H1 (cell line): ENCODE results near the gene C16orf54.

Source experiments
- CEBPB ChIP-seq: IDR thresholded peaks from 2 replicates; pipeline ENCODE4 v1.6.1; 2012; ENCODE audit warnings: low read depth, low read length
- EP300 ChIP-seq, 2 experiments: IDR thresholded peaks; 1 replicate in 1 of 2; 2 replicates in 1 of 2; pipeline ENCODE4 v1.6.1; 2011 to 2012; ENCODE audit warnings: low read depth in 2 of 2, low read length in 2 of 2, mild to moderate bottlenecking in 2 of 2, borderline replicate concordance in 1 of 2, inconsistent platforms in 1 of 2, moderate library complexity in 1 of 2
- EZH2 ChIP-seq: fragments of 200-600 bp; sonication (generic); IDR thresholded peaks from 2 replicates; pipeline ENCODE4 v1.7.1; 2012; ENCODE audit warnings: low read depth, mild to moderate bottlenecking, moderate library complexity, low read length, inconsistent platforms; ENCODE audit not compliant: severe bottlenecking
- JUND ChIP-seq: IDR thresholded peaks from 2 replicates; pipeline ENCODE4 v1.6.1; 2011; ENCODE audit warnings: mild to moderate bottlenecking, improper control_type of control experiment, low read length
- KDM1A ChIP-seq: fragments of 200-600, 300-600 bp; sonication (generic); IDR thresholded peaks from 2 replicates; pipeline ENCODE4 v1.7.1; 2016; ENCODE audit warnings: mild to moderate bottlenecking, low read length, borderline replicate concordance
- PHF8 ChIP-seq: fragments of 200-600 bp; sonication (generic); conservative IDR thresholded peaks from 2 replicates; pipeline ENCODE4 v1.7.1; 2012; ENCODE audit warnings: low read depth, mild to moderate bottlenecking, inconsistent platforms, low read length, moderate library complexity
- POLR2A ChIP-seq, 2 experiments: IDR thresholded peaks; 1 replicate in 1 of 2; 2 replicates in 1 of 2; pipeline ENCODE4 v1.6.1; 2011; ENCODE audit warnings: low read depth in 2 of 2, low read length in 2 of 2, mild to moderate bottlenecking in 2 of 2; ENCODE audit errors: control extremely low read depth in 1 of 2
- SP1 ChIP-seq: IDR thresholded peaks from 2 replicates; pipeline ENCODE4 v1.6.1; 2011; ENCODE audit warnings: low read depth, low read length
- YY1 ChIP-seq: IDR thresholded peaks from 2 replicates; pipeline ENCODE4 v1.6.1; 2011; ENCODE audit warnings: low read depth, mild to moderate bottlenecking, low read length
- ZNF274 ChIP-seq: IDR thresholded peaks from 2 replicates; pipeline ENCODE4 v1.7.0; 2012; ENCODE audit warnings: low read length, borderline replicate concordance; ENCODE audit errors: extremely low read depth
- TF ChIP-seq, protein P1 (sequence below), 3 experiments: IDR thresholded peaks; 1 replicate in 2 of 3; 2 replicates in 1 of 3; pipeline versions ENCODE4 v1.5.1 to v1.6.1; 2011; ENCODE audit warnings: low read length in 3 of 3, mild to moderate bottlenecking in 3 of 3, inconsistent platforms in 2 of 3, low read depth in 1 of 3, moderate library complexity in 1 of 3; ENCODE audit not compliant: insufficient read depth in 1 of 3; ENCODE audit errors: control extremely low read depth in 1 of 3
- TF ChIP-seq, protein P2 (sequence below): IDR thresholded peaks from 2 replicates; pipeline ENCODE4 v1.6.1; 2012; ENCODE audit warnings: inconsistent platforms

DNA sequence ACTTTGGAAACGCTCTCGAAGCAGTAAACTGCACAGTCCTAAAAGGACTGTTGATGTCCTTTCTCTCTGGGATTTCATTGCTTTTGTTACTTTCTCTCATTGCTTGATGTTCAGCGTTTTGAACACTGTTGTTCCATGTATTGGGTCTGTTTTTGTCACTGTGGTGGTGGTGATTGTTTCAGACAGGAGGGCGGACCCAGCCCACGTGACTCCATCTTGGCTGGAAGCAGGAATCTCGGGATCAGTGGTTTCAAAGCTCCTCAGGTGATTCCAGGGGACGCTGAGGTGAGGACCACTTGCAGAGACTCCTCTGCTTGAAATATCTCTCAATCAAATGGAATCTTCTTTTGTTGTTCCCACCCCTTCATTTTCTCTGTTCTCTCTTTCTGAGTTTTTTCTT lies 18.3 kb downstream of the C16orf54 start:
- TF ChIP-seq EZH2 (no peak), ZNF274 (no peak), EP300 (IDR thresholded peaks at IDR 0.05; ENCODE audit: borderline replicate concordance in 1 of 2, low read depth in 2 of 2, low read length in 2 of 2) (no peak), CEBPB (no peak), JUND (no peak), KDM1A (no peak), POLR2A (IDR thresholded peaks at IDR 0.05; ENCODE audit: control extremely low read depth in 1 of 2, low read depth in 2 of 2, low read length in 2 of 2) (no peak), SP1 (no peak), YY1 (no peak), PHF8 (no peak)
- TF ChIP-seq, protein P1, sequence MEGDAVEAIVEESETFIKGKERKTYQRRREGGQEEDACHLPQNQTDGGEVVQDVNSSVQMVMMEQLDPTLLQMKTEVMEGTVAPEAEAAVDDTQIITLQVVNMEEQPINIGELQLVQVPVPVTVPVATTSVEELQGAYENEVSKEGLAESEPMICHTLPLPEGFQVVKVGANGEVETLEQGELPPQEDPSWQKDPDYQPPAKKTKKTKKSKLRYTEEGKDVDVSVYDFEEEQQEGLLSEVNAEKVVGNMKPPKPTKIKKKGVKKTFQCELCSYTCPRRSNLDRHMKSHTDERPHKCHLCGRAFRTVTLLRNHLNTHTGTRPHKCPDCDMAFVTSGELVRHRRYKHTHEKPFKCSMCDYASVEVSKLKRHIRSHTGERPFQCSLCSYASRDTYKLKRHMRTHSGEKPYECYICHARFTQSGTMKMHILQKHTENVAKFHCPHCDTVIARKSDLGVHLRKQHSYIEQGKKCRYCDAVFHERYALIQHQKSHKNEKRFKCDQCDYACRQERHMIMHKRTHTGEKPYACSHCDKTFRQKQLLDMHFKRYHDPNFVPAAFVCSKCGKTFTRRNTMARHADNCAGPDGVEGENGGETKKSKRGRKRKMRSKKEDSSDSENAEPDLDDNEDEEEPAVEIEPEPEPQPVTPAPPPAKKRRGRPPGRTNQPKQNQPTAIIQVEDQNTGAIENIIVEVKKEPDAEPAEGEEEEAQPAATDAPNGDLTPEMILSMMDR (IDR thresholded peaks at IDR 0.05; ENCODE audit: control extremely low read depth in 1 of 3, insufficient read depth in 1 of 3, low read depth in 1 of 3, low read length in 3 of 3), result no peak
- TF ChIP-seq, protein P2, sequence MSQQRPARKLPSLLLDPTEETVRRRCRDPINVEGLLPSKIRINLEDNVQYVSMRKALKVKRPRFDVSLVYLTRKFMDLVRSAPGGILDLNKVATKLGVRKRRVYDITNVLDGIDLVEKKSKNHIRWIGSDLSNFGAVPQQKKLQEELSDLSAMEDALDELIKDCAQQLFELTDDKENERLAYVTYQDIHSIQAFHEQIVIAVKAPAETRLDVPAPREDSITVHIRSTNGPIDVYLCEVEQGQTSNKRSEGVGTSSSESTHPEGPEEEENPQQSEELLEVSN, result no peak
